Smooth muscle cell (in vitro differentiated cells): ENCODE measurements around the gene ARID2. TPM values are rescaled to one million over a fixed set of nuclear protein-coding genes. Genes with fewer than 3 reads are reported as not detected.

ENCODE experiments used
- DNase-seq: peaks from one replicate; lab custom pipeline; 2025; ENCODE audit not compliant: unreplicated experiment; lab: John Stamatoyannopoulos, UW
- H2AFZ ChIP-seq: fragments of 200-600 bp; sonication (generic); 2 replicates; pipeline ENCODE4 v1.6.0; 2016; ENCODE audit warnings: antibody characterized with exemption, low read depth, mild to moderate bottlenecking
- H3F3A ChIP-seq: fragments of 200-600 bp; sonication (generic); 2 replicates; pipeline ENCODE4 v1.6.0; 2017; ENCODE audit warnings: antibody characterized with exemption, low read depth
- H3K27ac ChIP-seq: fragments of 200-600 bp; sonication (generic); 2 replicates; pipeline ENCODE4 v1.5.1; 2016; ENCODE audit warnings: low read depth, mild to moderate bottlenecking
- H3K27me3 ChIP-seq: fragments of 200-600 bp; sonication (generic); 2 replicates; pipeline ENCODE4 v1.6.1; 2016; ENCODE audit warnings: low read depth, mild to moderate bottlenecking
- H3K36me3 ChIP-seq: fragments of 200-600 bp; sonication (generic); 2 replicates; pipeline ENCODE4 v1.5.1; 2016; ENCODE audit warnings: low read depth
- H3K4me1 ChIP-seq: fragments of 200-600 bp; sonication (generic); 2 replicates; pipeline ENCODE4 v1.5.1; 2016; ENCODE audit warnings: low read depth
- H3K4me2 ChIP-seq: fragments of 200-600 bp; sonication (generic); 2 replicates; pipeline ENCODE4 v1.6.0; 2016; ENCODE audit warnings: mild to moderate bottlenecking
- H3K4me3 ChIP-seq: fragments of 200-600 bp; sonication (generic); 2 replicates; pipeline ENCODE4 v1.5.1; 2016; ENCODE audit warnings: mild to moderate bottlenecking
- H3K79me2 ChIP-seq: fragments of 200-600 bp; sonication (generic); 2 replicates; pipeline ENCODE4 v1.6.0; 2016; ENCODE audit warnings: low read depth, mild to moderate bottlenecking
- H3K9ac ChIP-seq: fragments of 200-600 bp; sonication (generic); 2 replicates; pipeline ENCODE4 v1.6.0; 2016; ENCODE audit warnings: low read depth
- H3K9me3 ChIP-seq: fragments of 200-600 bp; sonication (generic); replicated peaks from 2 replicates; pipeline ENCODE4 v1.5.1; 2016; ENCODE audit warnings: low read depth
- H4K20me1 ChIP-seq: fragments of 200-600 bp; sonication (generic); 2 replicates; pipeline ENCODE4 v1.6.0; 2016; ENCODE audit warnings: low read depth
- CTCF ChIP-seq: fragments of 200-600 bp; sonication (generic); IDR thresholded peaks from 2 replicates; pipeline ENCODE4 v1.5.1; 2017; ENCODE audit warnings: borderline replicate concordance, mild to moderate bottlenecking, antibody characterized with exemption; ENCODE audit not compliant: insufficient read depth, poor library complexity, severe bottlenecking
- WGBS: methylation state at CpG from one replicate; pipeline ENCODE4 v1.1.7; 2016; ENCODE audit warnings: low lambda C conversion rate; 5-methylcytosine and 5-hydroxymethylcytosine counted together
- polyA plus RNA-seq: library from polyadenylated mRNA; unstranded; fragments of >200 nt; fragmentation: Nextera tagmentation; extraction: Ambion mirVana; gene quantifications from 2 replicates; pipeline ENCODE4 v1.2.1, GENCODE V29; 2016
- total RNA-seq: library from RNA; depleted of rRNA; stranded (reverse); fragments of >200 nt; gene quantifications from 2 replicates; pipeline ENCODE4 v1.2.3, GENCODE V29; 2014

The ARID2 gene
- total and polyA plus RNA-seq, 2 experiments from 2014 or later, result 9.9 to 36.2 TPM

- peaks cover 31% of the 10 kb centered on the region for H3K36me3 ChIP-seq
- TF ChIP-seq CTCF, result no peak
- 99% methylated on average over 3 of the region's 3 CpGs for WGBS
Observed at GRCh38 chr12:45853550-45853949, 124.0 kb downstream of the ARID2 start.

GRCh38 chr12:45863332-45863731 is 133.8 kb downstream of the ARID2 start:
- Histone ChIP-seq H3K4me3 (no peak overlapping the region), H4K20me1 (no peaks in the 10 kb centered on the region), H3K9ac (no peak overlapping the region), H3K79me2 (peaks cover 5% of the 10 kb centered on the region), H2AFZ (no peak overlapping the region), H3K27me3 (no peaks in the 10 kb centered on the region), H3K4me1 (no peaks in the 10 kb centered on the region), H3F3A (peaks cover 4% of the 10 kb centered on the region), H3K9me3 (no peaks in the 10 kb centered on the region), H3K4me2 (no peak overlapping the region), H3K36me3 (peaks cover 3% of the 10 kb centered on the region), H3K27ac (no peak overlapping the region)
- no peak for TF ChIP-seq CTCF
- 67% methylated on average over 2 of the region's 2 CpGs for WGBS
- no peak for DNase-seq

More at GRCh38 chr12:45853550-45853949, 124.0 kb downstream of the ARID2 start:
- no peaks in the 10 kb centered on the region for H3F3A ChIP-seq
- no peak for DNase-seq
- no peaks in the 10 kb centered on the region for H3K4me1 ChIP-seq
- peaks cover 17% of the 10 kb centered on the region for H3K79me2 ChIP-seq
- H3K27ac ChIP-seq, result no peak overlapping the region
- H2AFZ ChIP-seq, result no peak overlapping the region
- no peaks in the 10 kb centered on the region for H3K9me3 ChIP-seq
- no peaks in the 10 kb centered on the region for H3K27me3 ChIP-seq
- no peak overlapping the region for H3K4me2 ChIP-seq
- H3K4me3 ChIP-seq, result no peak overlapping the region
- no peaks in the 10 kb centered on the region for H4K20me1 ChIP-seq
- H3K9ac ChIP-seq, result no peak overlapping the region

GRCh38 chr12:45866299-45866698 is 136.8 kb downstream of the ARID2 start:
- Histone ChIP-seq H3K4me2 (no peak overlapping the region), H3F3A (peaks cover 4% of the 10 kb centered on the region), H3K4me3 (no peak overlapping the region), H3K27ac (no peak overlapping the region), H4K20me1 (peaks cover 5% of the 10 kb centered on the region), H3K36me3 (no peaks in the 10 kb centered on the region), H3K27me3 (no peaks in the 10 kb centered on the region), H3K79me2 (peaks cover 3% of the 10 kb centered on the region), H2AFZ (no peak overlapping the region), H3K4me1 (no peaks in the 10 kb centered on the region), H3K9ac (no peak overlapping the region), H3K9me3 (no peaks in the 10 kb centered on the region)
- no peak for DNase-seq
- TF ChIP-seq CTCF, result no peak
- 87% methylated on average over 1 of the region's 1 CpG for WGBS

GRCh38 chr12:45872446-45872845 is 142.9 kb downstream of the ARID2 start:
- H3K4me3 ChIP-seq, result no peak overlapping the region
- H3K9me3 ChIP-seq, result no peaks in the 10 kb centered on the region
- no peak overlapping the region for H3K27ac ChIP-seq
- H2AFZ ChIP-seq, result no peak overlapping the region
- DNase-seq, result no peak
- peaks cover 3% of the 10 kb centered on the region for H3K79me2 ChIP-seq
- no peaks in the 10 kb centered on the region for H3K4me1 ChIP-seq
- no peak for TF ChIP-seq CTCF
- 97% methylated on average over 7 of the region's 7 CpGs for WGBS
- no peaks in the 10 kb centered on the region for H3F3A ChIP-seq
- peaks cover 21% of the 10 kb centered on the region for H3K36me3 ChIP-seq
- H3K9ac ChIP-seq, result no peak overlapping the region
- H3K27me3 ChIP-seq, result no peaks in the 10 kb centered on the region
- no peak overlapping the region for H3K4me2 ChIP-seq
- H4K20me1 ChIP-seq, result peaks cover 18% of the 10 kb centered on the region
